Fibroblast of peridontal ligament (primary cell): ENCODE measurements around the gene HCFC1.

Experiments used
- DNase-seq: peaks from one replicate; pipeline ENCODE4 v3.0.0-alpha.2; 2010; ENCODE audit errors: extremely low read depth

The HCFC1 gene

DNA sequence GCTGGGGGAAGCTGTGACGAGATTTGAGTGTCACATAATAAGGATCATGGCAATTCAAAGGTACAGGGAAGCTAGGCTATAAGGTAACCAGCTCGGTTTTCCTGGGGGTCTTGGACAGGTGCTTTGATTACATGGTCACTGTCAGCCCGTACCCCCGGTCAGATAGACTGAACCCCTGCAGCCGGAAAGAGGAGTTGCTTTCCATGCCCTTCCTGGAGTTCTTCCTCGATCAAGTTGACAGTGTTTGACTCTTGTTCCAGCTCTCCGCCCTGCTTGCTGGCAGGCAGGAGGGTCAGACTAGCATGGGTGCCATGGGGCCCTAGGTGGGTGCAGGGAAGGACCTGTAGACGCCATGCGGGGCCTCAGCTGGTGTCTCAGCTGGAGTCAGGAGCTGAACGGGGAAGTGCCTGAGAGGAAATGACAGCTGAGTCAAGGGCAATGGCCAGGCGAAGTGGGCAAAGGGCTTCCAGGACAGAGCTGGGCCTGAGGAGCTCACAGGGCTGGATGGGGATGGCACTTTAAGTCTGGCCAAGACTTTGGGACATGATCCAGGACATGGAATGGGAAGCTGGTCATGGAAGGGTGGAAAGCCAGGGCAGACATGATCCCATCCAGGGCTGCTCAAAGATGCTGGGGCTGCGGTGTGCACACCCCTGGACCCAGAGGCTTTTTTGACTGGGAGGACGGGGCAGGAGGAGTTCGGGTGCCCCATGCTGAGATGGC is 2.5 kb upstream of the HCFC1 start:
- DNase-seq: no peak

DNA sequence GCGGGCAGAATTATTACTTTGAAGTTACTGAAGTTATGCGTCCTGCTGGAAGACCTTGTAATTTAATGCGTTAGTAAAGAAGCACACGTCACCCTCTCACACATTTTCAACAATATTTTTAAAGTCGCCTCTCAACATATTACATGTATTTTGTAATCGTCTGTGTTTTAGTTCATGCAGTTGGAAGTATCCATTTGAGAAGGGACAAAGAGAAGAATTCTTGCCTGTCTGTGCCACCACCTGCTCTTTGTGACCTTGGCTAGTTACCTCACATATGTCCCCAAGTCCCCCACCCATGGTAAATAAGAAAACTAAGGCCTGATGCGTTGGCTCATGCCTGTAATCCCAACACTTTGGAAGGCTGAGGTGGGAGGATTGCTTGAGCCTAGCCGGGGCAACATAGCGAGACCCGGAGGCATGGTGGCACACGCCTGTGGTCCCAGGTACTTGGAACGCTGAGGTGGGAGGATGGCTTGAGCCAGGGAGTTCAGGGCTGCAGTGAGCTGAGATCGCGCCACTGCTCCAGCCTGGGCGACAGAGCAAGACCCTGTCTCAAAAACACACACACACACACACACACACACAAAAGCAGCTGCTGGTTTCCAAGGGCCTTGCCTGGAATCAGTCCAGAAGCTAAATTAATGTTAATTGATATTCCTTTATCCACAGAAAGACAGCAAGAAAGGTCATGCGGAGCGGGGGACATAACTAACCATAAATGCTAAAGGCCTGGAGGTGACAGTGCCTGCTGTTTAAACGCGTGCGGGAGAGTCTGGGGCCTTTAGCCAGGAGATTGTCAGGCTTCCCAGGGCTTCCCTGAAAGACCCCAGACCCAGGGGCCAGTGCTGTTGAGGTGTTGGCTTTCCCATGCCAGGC is 1.7 kb upstream of the HCFC1 start:
- peak; percentile 41 for DNase-seq

- DNase-seq: peak; percentile 79
Observed at GRCh38 chrX:153972368-153973126, 929 bp upstream of the HCFC1 start, which contains the start of gene TMEM187. TMEM187 (plus strand) TSS chrX:153972754; CDS start chrX:153982063, 9,309 bp downstream.

DNA sequence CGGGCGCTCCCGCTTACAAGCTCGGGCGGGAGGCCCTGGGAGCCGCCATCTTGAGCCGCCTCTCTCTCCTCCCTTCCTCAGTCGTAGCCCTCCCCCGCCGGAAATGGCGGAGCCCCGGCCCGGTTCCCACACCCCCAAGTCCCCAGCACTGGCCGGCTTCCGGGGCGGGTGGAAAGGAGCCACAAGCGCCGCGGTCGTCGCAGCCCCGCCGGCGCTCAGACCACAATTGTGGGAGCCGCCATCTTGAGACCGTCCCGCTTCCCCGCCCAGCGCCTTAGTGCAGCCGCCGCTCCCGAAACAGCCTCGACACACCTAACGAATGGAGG is 531 bp downstream of the HCFC1 start:
- peak; percentile 74 for DNase-seq

DNA sequence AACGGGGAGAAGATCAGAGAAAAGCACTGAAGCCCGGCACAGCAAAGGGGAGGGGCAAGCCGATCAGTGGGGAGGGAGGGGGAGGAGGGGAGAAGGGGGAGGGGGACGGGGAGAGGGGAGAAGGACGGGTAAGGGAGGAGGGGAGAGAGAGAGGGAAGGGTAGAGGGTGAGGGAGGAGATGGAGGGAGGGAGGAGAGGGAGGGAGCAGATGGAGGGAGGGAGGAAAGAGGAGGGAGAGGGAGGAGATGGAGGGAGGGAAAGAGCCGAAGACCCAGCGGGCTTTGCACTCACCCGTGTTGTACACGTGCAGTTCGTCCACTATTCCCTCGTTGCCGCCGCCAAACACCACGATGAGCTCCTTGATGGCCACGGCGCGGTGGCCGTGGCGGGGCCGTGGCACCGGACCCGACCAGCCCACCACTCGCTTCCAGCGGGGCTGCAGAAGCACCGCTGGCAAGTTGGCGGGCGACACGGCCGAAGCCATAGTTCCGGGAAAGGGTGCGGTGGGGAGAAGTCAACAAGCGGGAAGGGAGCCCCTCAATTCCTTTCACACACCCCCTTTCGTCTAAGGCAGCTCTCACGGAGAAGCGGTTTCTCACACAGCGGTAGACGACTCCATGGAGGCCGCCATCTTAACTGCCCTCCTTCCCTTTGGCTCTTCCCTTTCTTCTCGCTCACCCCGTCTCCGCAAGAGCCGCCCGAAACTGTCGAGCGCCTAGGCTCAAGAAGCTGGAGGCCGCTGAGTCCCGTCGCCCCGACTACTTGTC is 1.1 kb downstream of the HCFC1 start:
- DNase-seq: peak; percentile 75

- DNase-seq: peak; percentile 31
Observed at GRCh38 chrX:153969904-153970356, 1.7 kb downstream of the HCFC1 start.

- DNase-seq: no peak
Observed at GRCh38 chrX:153969125-153969903, 2.3 kb downstream of the HCFC1 start.

DNA sequence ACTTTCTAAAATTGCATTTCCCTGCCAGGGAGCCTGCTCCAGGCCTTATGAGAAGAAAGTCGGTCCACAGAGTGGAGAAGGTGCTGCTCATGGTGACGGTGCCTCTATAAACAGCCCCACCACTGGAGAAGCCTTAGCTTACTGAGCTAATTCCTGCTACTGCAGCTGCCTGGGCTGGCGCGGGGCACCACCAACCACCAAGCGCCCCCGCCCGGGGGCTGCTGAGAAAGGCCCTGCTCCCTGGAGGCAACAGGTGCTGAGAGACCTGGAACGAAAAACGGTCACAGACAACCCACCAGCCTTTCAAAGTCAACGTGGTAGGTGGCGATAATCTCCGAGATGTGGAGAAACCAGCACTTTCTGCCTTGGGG is 2.9 kb downstream of the HCFC1 start:
- DNase-seq: no peak

DNA sequence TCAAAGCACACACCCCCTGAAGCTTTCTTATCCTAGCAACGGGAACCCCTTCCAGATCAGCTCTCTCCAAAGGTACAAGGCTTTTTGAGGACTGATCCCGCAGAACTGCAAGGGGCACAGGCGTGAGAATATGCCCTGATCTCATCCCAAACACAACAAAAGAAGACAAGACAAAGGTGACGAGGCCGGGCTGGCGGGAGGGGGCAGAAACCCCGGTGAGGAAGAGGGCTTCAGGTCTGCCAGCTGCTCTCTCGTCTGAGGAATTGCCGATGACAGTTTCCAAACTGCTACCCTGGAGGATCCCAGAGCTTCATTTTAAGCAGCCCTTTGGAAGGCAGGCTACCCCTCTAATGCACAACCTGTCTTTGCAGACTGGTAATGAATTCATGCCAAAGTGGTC is 3.4 kb downstream of the HCFC1 start:
- no peak for DNase-seq

DNA sequence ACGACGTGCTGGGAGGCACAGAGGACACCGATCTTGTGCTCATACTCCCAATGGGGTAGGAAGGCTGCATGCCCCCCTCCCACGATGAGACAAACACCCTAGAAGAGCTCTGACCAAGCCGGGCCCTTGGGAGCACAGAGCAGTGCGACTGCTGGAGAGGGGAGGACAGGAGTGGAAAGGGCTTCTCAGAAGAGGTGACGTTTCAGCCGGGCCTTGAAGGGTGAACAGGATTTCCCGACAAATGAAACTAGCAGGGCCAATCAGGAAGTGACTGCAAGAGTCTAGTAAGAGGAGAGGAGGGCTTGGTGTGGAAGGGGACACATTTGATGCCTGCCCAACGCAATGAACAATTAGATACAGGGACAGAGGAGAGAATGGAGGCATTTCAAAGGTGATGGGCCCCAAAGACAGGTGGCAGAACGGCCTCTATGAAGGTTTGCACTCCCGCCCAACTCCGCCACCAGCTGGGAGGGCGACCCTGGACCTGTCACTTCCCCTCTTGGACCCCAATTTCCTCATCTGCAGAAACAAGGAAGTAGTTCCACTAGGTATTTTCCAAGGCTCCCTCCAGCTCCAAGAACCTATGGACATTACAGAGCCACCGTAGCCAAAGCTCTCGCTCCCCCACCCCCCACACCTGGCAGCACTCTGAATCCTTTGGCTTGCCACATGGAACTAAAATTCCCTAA is 3.9 kb downstream of the HCFC1 start:
- no peak for DNase-seq

DNA sequence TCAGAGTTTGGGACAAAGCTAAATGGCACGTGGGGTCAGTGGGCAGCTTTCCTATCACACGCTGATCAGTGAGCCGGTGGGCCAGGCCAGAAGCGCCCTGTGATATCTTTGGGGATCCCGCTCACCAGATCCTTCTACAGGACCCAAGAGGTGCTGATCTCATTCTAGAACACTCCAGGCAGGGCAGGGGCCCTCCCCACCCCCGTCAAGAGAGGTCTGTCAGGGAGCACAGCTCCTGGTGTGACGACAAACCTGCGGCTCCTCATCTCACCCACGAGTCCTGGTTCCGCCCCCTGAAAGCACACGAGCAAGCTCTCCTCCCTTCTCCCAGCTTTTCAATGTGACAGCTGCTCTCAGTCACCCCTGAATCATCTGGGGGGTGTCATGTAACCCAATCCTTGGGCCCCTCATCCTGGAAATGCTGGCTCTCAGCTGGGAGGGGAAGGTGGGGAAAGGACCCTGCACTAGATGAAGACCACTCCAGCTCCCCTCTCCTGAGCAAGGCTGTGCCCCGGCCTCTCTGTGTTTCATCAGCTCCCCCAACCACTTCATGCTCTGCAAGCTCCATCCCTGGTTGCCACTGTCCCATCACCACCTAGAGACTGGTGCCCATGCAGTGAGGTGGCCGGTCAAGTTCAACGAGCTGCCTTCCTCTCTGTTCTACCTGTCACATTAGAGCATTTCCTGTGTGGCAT is 4.6 kb downstream of the HCFC1 start:
- no peak for DNase-seq

DNA sequence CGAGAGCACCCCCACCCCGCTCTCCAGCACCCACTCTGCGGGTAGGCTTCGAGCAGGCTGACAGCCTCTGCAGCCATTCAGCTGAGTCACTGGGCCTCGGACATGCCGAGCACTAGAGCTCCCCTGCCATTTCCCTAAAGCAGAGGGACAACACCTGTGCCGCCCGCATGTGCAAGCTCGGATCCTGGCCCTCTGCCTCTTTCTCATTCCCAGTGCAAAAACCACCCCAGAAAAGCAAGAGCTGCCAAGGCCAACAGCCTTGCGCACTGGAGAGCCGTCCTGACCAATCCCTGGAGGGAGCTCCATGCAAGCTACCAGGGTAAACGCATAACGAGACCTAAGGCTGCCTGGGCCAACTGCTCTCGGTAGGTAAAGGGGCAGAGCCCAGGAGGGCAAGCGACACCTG is 5.3 kb downstream of the HCFC1 start:
- DNase-seq: no peak

- no peak for DNase-seq
Observed at GRCh38 chrX:153965406-153965805, 6.2 kb downstream of the HCFC1 start.

- no peak for DNase-seq
Observed at GRCh38 chrX:153964105-153964504, 7.5 kb downstream of the HCFC1 start.

DNA sequence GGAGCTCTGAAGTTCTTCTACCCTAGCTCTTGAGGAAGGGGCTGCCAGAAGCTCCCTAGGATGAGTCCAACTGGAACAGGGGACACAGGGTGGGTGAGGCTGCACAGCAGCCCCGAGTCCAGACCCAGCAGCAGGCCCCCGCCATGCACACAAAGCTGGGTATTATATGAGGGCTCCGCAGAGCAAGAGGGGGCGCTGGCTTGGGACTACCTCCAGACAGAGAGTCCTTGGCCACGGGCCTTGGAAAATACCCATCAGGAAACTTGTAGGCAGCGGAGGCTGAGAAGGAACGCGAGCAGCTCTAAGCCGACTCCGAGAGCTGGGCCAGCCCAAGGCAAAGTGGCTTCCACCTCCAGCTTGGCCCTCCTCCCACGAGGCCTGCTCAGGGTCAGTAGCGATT is 8.1 kb downstream of the HCFC1 start:
- DNase-seq: no peak

DNA sequence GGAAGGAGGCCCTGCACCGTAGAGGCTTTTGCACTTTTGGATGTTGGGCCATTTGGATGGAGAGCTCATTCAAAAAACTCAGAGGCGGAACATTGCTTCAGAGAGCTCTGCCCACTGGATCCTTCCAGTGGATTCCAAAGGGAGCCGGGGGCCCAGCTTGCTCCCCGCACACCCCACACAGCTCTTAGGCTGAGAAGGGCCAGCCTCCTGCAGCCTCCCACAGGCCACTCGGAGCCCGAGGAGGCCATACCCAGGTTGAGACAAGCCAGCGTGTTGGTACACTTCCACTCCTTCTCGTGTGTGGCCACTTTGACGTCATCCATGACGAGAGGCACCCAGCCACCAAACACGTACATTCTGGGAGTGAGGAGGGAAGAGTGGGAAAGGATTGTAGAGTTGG is 10.3 kb downstream of the HCFC1 start:
- no peak for DNase-seq

GRCh38 chrX:153960786-153961185 is 10.8 kb downstream of the HCFC1 start:
- no peak for DNase-seq

DNA sequence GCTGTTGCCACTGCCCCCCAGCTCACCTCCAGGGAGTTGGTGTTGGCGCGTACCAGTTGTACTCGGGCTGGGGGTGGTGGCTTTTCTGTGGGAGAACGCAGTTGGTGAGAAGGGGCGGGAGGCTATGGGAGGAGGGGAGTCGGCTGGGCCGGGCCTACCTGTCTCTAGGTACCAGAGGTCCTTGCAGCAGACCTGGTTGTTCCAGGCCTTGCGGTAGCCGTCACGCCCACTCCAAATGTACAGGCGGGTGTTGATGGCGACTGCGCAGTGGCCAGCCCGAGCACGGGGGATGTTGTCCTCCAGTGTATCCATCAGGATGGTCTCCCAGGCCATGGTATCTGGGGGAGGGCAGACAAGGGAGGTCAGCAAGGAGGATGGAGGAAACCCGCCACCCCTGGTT is 11.5 kb downstream of the HCFC1 start:
- DNase-seq: no peak

DNA sequence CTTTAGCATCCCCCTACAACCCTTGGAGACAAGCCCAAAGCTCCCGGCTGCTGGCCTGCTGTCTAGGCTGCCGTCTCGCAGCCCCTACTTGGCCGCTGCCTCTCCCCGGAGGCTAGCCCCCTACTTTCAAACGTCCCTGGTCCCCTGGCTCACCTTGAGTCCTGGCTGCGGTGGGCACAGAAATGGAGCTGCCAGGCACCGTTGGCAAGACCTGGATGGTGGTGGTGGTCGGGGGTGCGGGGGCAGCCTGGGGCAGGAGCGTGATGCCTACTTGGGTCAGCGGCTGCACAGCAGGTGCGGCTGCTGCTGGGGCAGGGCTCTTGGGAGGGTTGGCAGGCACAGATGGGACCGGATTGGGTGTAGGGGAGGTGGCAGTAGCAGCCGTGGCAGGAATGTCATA is 12.0 kb downstream of the HCFC1 start:
- no peak for DNase-seq

- DNase-seq: no peak
Observed at GRCh38 chrX:153958605-153959004, 13.0 kb downstream of the HCFC1 start.
